Hematopoietic multipotent progenitor cell treated with erythropoietin and hydrocortisone succinate and interleukin-3 and kit ligand, for 4 days (in vitro differentiated cells): ENCODE data around the gene ECI2.

Experiments
- DNase-seq: peaks from one replicate; pipeline ENCODE4 v3.0.0-alpha.2; 2015

ECI2 gene

GRCh38 chr6:4134841-4135664, at the start of gene ECI2:
Gene ECI2, minus strand, starts transcription at chr6:4135575. Its CDS starts 15 bp downstream, at chr6:4135560.
- DNase-seq = peak; percentile 84

GRCh38 chr6:4180652-4181255, 45.4 kb upstream of the ECI2 start:
- no peak for DNase-seq

- DNase-seq = no peak
These were observed 44.7 kb upstream of the ECI2 start for GRCh38 chr6:4179960-4180651.

GRCh38 chr6:4178737-4179333, 43.5 kb upstream of the ECI2 start:
- DNase-seq = no peak

GRCh38 chr6:4176907-4177306, 41.5 kb upstream of the ECI2 start:
- DNase-seq = peak; percentile 91

- DNase-seq = no peak
These were observed 38.7 kb upstream of the ECI2 start for GRCh38 chr6:4174042-4174441.

GRCh38 chr6:4172368-4172767, 37.0 kb upstream of the ECI2 start:
- DNase-seq = no peak

GRCh38 chr6:4170297-4170696, 34.9 kb upstream of the ECI2 start:
- no peak for DNase-seq

- DNase-seq = no peak
These were observed 33.8 kb upstream of the ECI2 start for GRCh38 chr6:4169028-4169789.

- no peak for DNase-seq
These were observed 32.5 kb upstream of the ECI2 start for GRCh38 chr6:4167833-4168232.

GRCh38 chr6:4167123-4167522, 31.7 kb upstream of the ECI2 start:
- DNase-seq = no peak

- no peak for DNase-seq
These were observed 29.1 kb upstream of the ECI2 start for GRCh38 chr6:4164456-4164855.

GRCh38 chr6:4164117-4164442, 28.7 kb upstream of the ECI2 start:
- DNase-seq = peak; percentile 49

GRCh38 chr6:4163408-4164116, 28.2 kb upstream of the ECI2 start:
- no peak for DNase-seq

- DNase-seq = no peak
These were observed 27.0 kb upstream of the ECI2 start for GRCh38 chr6:4162370-4162769.

GRCh38 chr6:4159491-4159890, 24.1 kb upstream of the ECI2 start:
- no peak for DNase-seq

- no peak for DNase-seq
These were observed 22.1 kb upstream of the ECI2 start for GRCh38 chr6:4157506-4157905.

GRCh38 chr6:4155848-4156466, 20.6 kb upstream of the ECI2 start:
- DNase-seq = peak; percentile 91

GRCh38 chr6:4153514-4153985, 18.2 kb upstream of the ECI2 start:
- no peak for DNase-seq

- no peak for DNase-seq
These were observed 9.7 kb upstream of the ECI2 start for GRCh38 chr6:4145083-4145482.

GRCh38 chr6:4139272-4139671, 3.9 kb upstream of the ECI2 start:
- no peak for DNase-seq

GRCh38 chr6:4138186-4138585, 2.8 kb upstream of the ECI2 start:
- no peak for DNase-seq
